GM19467 (cell line): ENCODE measurements around the gene CDH26.
"Not testable (repeated sequence)": the region's sequence is repeated elsewhere in the genome, so short reads cannot be mapped to it uniquely, and the experiment has no call there.

ENCODE experiments used
- ATAC-seq: cut with Tn5 transposase; IDR thresholded peaks from one replicate; pipeline ENCODE4 v1.9.1; 2021; ENCODE audit warnings: mild to moderate bottlenecking, moderate library complexity; ENCODE audit not compliant: unreplicated experiment

CDH26 gene

GRCh38 chr20:60040471-60041162, 82.4 kb downstream of the CDH26 start:
- ATAC-seq: no peak

- ATAC-seq: not testable (repeated sequence)
Measured at GRCh38 chr20:60041436-60042165, 83.4 kb downstream of the CDH26 start.

- ATAC-seq: no peak
Measured at GRCh38 chr20:60043435-60043834, 85.2 kb downstream of the CDH26 start.

GRCh38 chr20:60046011-60046413, 87.8 kb downstream of the CDH26 start:
- ATAC-seq: no peak

GRCh38 chr20:60046436-60046835, 88.2 kb downstream of the CDH26 start:
- ATAC-seq: no peak

- no peak for ATAC-seq
Measured at GRCh38 chr20:60046860-60047259, 88.6 kb downstream of the CDH26 start.

GRCh38 chr20:60048634-60049521, 90.7 kb downstream of the CDH26 start:
- ATAC-seq: no peak

GRCh38 chr20:60049601-60050000, 91.4 kb downstream of the CDH26 start:
- no peak for ATAC-seq

GRCh38 chr20:60050193-60050947, 92.1 kb downstream of the CDH26 start:
- no peak for ATAC-seq

GRCh38 chr20:60051911-60052310, 93.7 kb downstream of the CDH26 start:
- no peak for ATAC-seq

GRCh38 chr20:60052322-60052721, 94.1 kb downstream of the CDH26 start:
- no peak for ATAC-seq

GRCh38 chr20:60053125-60053817, 95.0 kb downstream of the CDH26 start:
- no peak for ATAC-seq

GRCh38 chr20:60053818-60054190, 95.6 kb downstream of the CDH26 start:
- no peak for ATAC-seq

GRCh38 chr20:60054716-60055634, 96.8 kb downstream of the CDH26 start:
- no peak for ATAC-seq

- no peak for ATAC-seq
Measured at GRCh38 chr20:60055740-60056139, 97.5 kb downstream of the CDH26 start.

- ATAC-seq: no peak
Measured at GRCh38 chr20:60056407-60057122, 98.3 kb downstream of the CDH26 start.

- peak; percentile 59 for ATAC-seq
Measured at GRCh38 chr20:60057123-60057865, 99.1 kb downstream of the CDH26 start.
